Liver (tissue), 9 donors: Measurements from ENCODE around the gene SLU7. TPM values are rescaled to one million over a fixed set of nuclear protein-coding genes. Genes with fewer than 3 reads are reported as not detected.

Experiments used
- DNase-seq: peaks from one replicate; pipeline ENCODE4 v3.0.0-alpha.2; 2017; ENCODE audit warnings: low spot score
- H3K27ac ChIP-seq, 2 donors: one replicate each; pipeline ENCODE4 v1.7.0; 2013; ENCODE audit warnings: inconsistent platforms in 2 of 2, low read length in 2 of 2, control low read depth in 1 of 2, low read depth in 1 of 2, mild to moderate bottlenecking in 1 of 2
- H3K27me3 ChIP-seq, 4 donors: one replicate each; pipeline versions ENCODE4 v1.6.1 to v1.7.0; 2013; ENCODE audit warnings: low read length in 3 of 4, inconsistent platforms in 1 of 4, mild to moderate bottlenecking in 1 of 4, moderate library complexity in 1 of 4; ENCODE audit not compliant: control insufficient read depth in 4 of 4, insufficient read depth in 4 of 4
- H3K36me3 ChIP-seq, 4 donors: one replicate each; pipeline versions ENCODE4 v1.6.1 to v1.7.0; 2013; ENCODE audit warnings: low read length in 3 of 4, mild to moderate bottlenecking in 3 of 4, low read depth in 1 of 4, moderate library complexity in 1 of 4; ENCODE audit not compliant: control insufficient read depth in 4 of 4, insufficient read depth in 3 of 4
- H3K4me1 ChIP-seq, 4 donors: one replicate each; pipeline versions ENCODE4 v1.6.1 to v1.7.0; 2013; ENCODE audit warnings: low read length in 3 of 4, mild to moderate bottlenecking in 3 of 4, moderate library complexity in 1 of 4; ENCODE audit not compliant: control insufficient read depth in 4 of 4, insufficient read depth in 4 of 4
- H3K4me3 ChIP-seq, 3 donors: one replicate each; pipeline versions ENCODE4 v1.6.1 to v1.7.0; 2013; ENCODE audit warnings: low read length in 3 of 3, control low read depth in 1 of 3, low read depth in 1 of 3, mild to moderate bottlenecking in 1 of 3
- H3K9ac ChIP-seq, 2 donors: one replicate each; pipeline ENCODE4 v1.7.0; 2013; ENCODE audit warnings: low read length in 2 of 2, mild to moderate bottlenecking in 2 of 2, moderate library complexity in 2 of 2, control low read depth in 1 of 2, low read depth in 1 of 2
- H3K9me3 ChIP-seq, 4 donors: one replicate each; pipeline versions ENCODE4 v1.6.1 to v1.7.0; 2013; ENCODE audit warnings: low read length in 3 of 4; ENCODE audit not compliant: control insufficient read depth in 4 of 4
- EGR1 ChIP-seq, 2 donors: IDR thresholded peaks; 2 replicates each; pipeline ENCODE4 v1.6.1; 2016 to 2018; ENCODE audit warnings: antibody characterized with exemption in 2 of 2, low read depth in 2 of 2
- FOXA1 ChIP-seq: IDR thresholded peaks from 2 replicates; pipeline ENCODE4 v1.6.1; 2016; ENCODE audit warnings: antibody characterized with exemption
- FOXA2 ChIP-seq: IDR thresholded peaks from 2 replicates; pipeline ENCODE4 v1.6.1; 2016; ENCODE audit warnings: antibody characterized with exemption
- GABPA ChIP-seq, 2 donors: IDR thresholded peaks in 1 of 2; conservative IDR thresholded peaks in 1 of 2; 2 replicates each; pipeline ENCODE4 v1.6.1; 2016; ENCODE audit warnings: antibody characterized with exemption in 2 of 2, mild to moderate bottlenecking in 1 of 2, moderate library complexity in 1 of 2
- HNF4A ChIP-seq, 2 donors: conservative IDR thresholded peaks; 2 replicates each; pipeline ENCODE4 v1.6.1; 2016; ENCODE audit warnings: antibody characterized with exemption in 2 of 2, mild to moderate bottlenecking in 2 of 2
- HNF4G ChIP-seq: IDR thresholded peaks from 2 replicates; pipeline ENCODE4 v1.6.1; 2016; ENCODE audit warnings: antibody characterized with exemption
- JUND ChIP-seq, 2 donors: IDR thresholded peaks; 2 replicates each; pipeline ENCODE4 v1.6.1; 2016; ENCODE audit warnings: antibody characterized with exemption in 2 of 2
- NR2F2 ChIP-seq: IDR thresholded peaks from 2 replicates; pipeline ENCODE4 v1.6.1; 2016; ENCODE audit warnings: antibody characterized with exemption
- RAD21 ChIP-seq, 2 donors: IDR thresholded peaks; 2 replicates each; pipeline ENCODE4 v1.6.1; 2016; ENCODE audit warnings: antibody characterized with exemption in 2 of 2, mild to moderate bottlenecking in 2 of 2
- RXRA ChIP-seq, 2 donors: IDR thresholded peaks; 2 replicates each; pipeline ENCODE4 v1.6.1; 2017 to 2018; ENCODE audit warnings: antibody characterized with exemption in 2 of 2, mild to moderate bottlenecking in 1 of 2
- SP1 ChIP-seq: IDR thresholded peaks from 2 replicates; pipeline ENCODE4 v1.6.1; 2018; ENCODE audit warnings: antibody characterized with exemption, mild to moderate bottlenecking
- YY1 ChIP-seq: IDR thresholded peaks from 2 replicates; pipeline ENCODE4 v1.6.1; 2016; ENCODE audit warnings: antibody characterized with exemption, mild to moderate bottlenecking
- WGBS: extraction: QIAGEN DNeasy Blood & Tissue Kit; methylation state at CpG from one replicate; pipeline ENCODE4 v1.1.7; 2013; 5-methylcytosine and 5-hydroxymethylcytosine counted together
- polyA plus RNA-seq, 2 donors: library from polyadenylated mRNA; stranded (reverse) in 1 of 2; unstranded in 1 of 2; fragments of 200-250 nt in 1 of 2; fragments of >200 nt in 1 of 2; fragmentation: Nextera tagmentation in 1 of 2; extraction: Ambion mirVana in 1 of 2; gene quantifications; one replicate each; pipeline versions ENCODE4 v1.2.1 to v1.2.3, GENCODE V29; 2013 to 2015
- total RNA-seq, 2 donors: library from RNA; depleted of rRNA; stranded (reverse); fragments of >200 nt; gene quantifications; one replicate each; pipeline ENCODE4 v1.2.3, GENCODE V29; 2014
- TF ChIP-seq, protein P1 (sequence below): IDR thresholded peaks from 2 replicates; pipeline ENCODE4 v1.6.1; 2016; ENCODE audit warnings: antibody characterized with exemption
- TF ChIP-seq, protein P2 (sequence below): IDR thresholded peaks from 2 replicates; pipeline ENCODE4 v1.6.1; 2016; ENCODE audit warnings: antibody characterized with exemption
- TF ChIP-seq, protein P3 (sequence below): IDR thresholded peaks from 2 replicates; pipeline ENCODE4 v1.6.1; 2016; ENCODE audit warnings: antibody characterized with exemption, mild to moderate bottlenecking
- TF ChIP-seq, protein P4 (sequence below): IDR thresholded peaks from 2 replicates; pipeline ENCODE4 v1.6.1; 2016; ENCODE audit warnings: antibody characterized with exemption
- donor health status: healthy.
- donor health status: healthy.
- donor health status: healthy.
- donor health status: healthy.
- donor health status: healthy.

The SLU7 gene
- total and polyA plus RNA-seq, 4 donors = 7.1 to 21.8 (median 17.6) TPM

DNA sequence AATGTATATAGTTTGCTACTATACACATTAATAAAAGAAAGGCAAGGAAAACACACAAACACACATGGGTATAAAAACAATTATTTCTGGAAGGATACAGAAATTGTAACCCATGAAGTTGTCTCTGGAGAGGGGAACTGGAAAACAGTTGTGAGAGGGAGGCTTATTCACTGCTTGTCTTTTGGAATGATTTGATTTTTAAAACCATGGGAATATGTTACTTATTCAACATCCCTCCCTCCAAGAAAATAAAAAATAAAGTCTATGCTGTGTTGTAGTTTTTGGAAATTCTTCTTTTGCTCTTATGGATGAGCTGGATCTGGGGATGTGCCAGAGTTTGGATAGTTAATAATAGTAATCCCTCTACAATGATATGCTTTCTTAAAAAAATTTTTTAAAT is 42.5 kb downstream of the SLU7 start:
- Histone ChIP-seq H3K36me3 (no peaks in the 10 kb centered on the region), H3K4me3 (no peak overlapping the region), H3K4me1 (no peaks in the 10 kb centered on the region), H3K27ac (no peak overlapping the region), H3K9ac (no peak overlapping the region), H3K27me3 (peaks cover 0 to 8% (median 0%) of the 10 kb centered on the region in 4 donors), H3K9me3 (no peaks in the 10 kb centered on the region)
- TF ChIP-seq RXRA (IDR thresholded peaks at IDR 0.05) = no peak
- TF ChIP-seq, protein P1, sequence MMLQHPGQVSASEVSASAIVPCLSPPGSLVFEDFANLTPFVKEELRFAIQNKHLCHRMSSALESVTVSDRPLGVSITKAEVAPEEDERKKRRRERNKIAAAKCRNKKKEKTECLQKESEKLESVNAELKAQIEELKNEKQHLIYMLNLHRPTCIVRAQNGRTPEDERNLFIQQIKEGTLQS = no peak
- TF ChIP-seq SP1 = no peak
- no peak for TF ChIP-seq GABPA (IDR thresholded peaks at IDR 0.05 in 1 of 2, conservative IDR thresholded peaks at IDR 0.05 in 1 of 2)
- TF ChIP-seq FOXA1 = no peak
- no peak for TF ChIP-seq HNF4G
- TF ChIP-seq, protein P2, sequence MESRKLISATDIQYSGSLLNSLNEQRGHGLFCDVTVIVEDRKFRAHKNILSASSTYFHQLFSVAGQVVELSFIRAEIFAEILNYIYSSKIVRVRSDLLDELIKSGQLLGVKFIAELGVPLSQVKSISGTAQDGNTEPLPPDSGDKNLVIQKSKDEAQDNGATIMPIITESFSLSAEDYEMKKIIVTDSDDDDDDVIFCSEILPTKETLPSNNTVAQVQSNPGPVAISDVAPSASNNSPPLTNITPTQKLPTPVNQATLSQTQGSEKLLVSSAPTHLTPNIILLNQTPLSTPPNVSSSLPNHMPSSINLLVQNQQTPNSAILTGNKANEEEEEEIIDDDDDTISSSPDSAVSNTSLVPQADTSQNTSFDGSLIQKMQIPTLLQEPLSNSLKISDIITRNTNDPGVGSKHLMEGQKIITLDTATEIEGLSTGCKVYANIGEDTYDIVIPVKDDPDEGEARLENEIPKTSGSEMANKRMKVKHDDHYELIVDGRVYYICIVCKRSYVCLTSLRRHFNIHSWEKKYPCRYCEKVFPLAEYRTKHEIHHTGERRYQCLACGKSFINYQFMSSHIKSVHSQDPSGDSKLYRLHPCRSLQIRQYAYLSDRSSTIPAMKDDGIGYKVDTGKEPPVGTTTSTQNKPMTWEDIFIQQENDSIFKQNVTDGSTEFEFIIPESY = no peak
- no peak for TF ChIP-seq FOXA2
- no peak for DNase-seq

DNA sequence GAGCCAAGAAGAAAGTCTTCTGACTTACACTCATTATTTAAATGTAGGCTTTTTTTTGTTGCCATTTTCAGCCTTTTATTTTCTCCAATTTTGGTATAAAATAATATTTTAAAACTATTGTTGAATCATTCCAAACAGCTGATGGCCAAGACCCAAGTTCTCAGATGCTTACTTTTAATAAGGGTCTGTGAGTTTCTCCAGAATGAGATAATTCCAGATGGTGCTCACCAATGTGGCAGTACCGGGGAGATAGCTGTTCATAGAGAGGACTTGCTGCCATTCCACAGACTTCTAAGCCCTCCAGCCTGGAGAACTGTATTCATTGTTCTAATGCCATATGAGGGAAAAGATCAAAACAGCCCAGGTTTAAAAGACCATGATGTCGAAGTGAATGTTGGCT is 43.2 kb downstream of the SLU7 start:
- Histone ChIP-seq H3K27ac (no peak overlapping the region), H3K27me3 (peaks cover 0 to 8% (median 0%) of the 10 kb centered on the region in 4 donors)
- no peak for TF ChIP-seq NR2F2
- TF ChIP-seq, protein P1 = no peak
- no peak for TF ChIP-seq EGR1 (IDR thresholded peaks at IDR 0.05; ENCODE audit: low read depth in 2 of 2)

DNA sequence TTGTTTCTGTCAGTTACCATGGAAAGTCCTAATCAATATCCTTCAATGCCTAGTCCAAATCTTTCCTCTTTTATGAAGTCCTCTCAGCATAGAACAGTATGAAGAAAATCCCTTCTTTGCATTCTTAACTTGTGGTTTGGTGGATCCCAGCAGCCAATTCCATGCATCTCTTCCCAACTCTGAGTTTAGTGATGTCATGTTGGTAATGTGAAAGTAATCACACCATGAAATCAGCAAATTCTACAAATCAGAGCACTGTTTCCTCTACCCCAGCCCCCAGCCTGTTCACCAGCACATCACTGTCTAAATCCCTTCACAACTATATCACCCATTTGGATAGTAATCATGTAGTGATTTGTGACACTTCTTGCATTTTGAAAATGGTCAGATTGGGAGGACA is 43.7 kb downstream of the SLU7 start:
- Histone ChIP-seq H3K4me1 (peaks cover 0 to under 1% (median 0%) of the 10 kb centered on the region in 4 donors), H3K27ac (no peak overlapping the region), H3K4me3 (no peak overlapping the region), H3K9ac (no peak overlapping the region), H3K36me3 (no peaks in the 10 kb centered on the region), H3K9me3 (no peaks in the 10 kb centered on the region), H3K27me3 (peaks cover 0 to 8% (median 0%) of the 10 kb centered on the region in 4 donors)
- DNase-seq = no peak
- TF ChIP-seq RAD21 (IDR thresholded peaks at IDR 0.05) = no peak
- no peak for TF ChIP-seq GABPA (IDR thresholded peaks at IDR 0.05 in 1 of 2, conservative IDR thresholded peaks at IDR 0.05 in 1 of 2)
- no peak for TF ChIP-seq FOXA2
- TF ChIP-seq, protein P3, sequence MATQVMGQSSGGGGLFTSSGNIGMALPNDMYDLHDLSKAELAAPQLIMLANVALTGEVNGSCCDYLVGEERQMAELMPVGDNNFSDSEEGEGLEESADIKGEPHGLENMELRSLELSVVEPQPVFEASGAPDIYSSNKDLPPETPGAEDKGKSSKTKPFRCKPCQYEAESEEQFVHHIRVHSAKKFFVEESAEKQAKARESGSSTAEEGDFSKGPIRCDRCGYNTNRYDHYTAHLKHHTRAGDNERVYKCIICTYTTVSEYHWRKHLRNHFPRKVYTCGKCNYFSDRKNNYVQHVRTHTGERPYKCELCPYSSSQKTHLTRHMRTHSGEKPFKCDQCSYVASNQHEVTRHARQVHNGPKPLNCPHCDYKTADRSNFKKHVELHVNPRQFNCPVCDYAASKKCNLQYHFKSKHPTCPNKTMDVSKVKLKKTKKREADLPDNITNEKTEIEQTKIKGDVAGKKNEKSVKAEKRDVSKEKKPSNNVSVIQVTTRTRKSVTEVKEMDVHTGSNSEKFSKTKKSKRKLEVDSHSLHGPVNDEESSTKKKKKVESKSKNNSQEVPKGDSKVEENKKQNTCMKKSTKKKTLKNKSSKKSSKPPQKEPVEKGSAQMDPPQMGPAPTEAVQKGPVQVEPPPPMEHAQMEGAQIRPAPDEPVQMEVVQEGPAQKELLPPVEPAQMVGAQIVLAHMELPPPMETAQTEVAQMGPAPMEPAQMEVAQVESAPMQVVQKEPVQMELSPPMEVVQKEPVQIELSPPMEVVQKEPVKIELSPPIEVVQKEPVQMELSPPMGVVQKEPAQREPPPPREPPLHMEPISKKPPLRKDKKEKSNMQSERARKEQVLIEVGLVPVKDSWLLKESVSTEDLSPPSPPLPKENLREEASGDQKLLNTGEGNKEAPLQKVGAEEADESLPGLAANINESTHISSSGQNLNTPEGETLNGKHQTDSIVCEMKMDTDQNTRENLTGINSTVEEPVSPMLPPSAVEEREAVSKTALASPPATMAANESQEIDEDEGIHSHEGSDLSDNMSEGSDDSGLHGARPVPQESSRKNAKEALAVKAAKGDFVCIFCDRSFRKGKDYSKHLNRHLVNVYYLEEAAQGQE = no peak
- TF ChIP-seq, protein P1 = no peak
- no peak for TF ChIP-seq YY1
- TF ChIP-seq, protein P2 = no peak
- TF ChIP-seq HNF4A (conservative IDR thresholded peaks at IDR 0.05) = no peak
- TF ChIP-seq, protein P4, sequence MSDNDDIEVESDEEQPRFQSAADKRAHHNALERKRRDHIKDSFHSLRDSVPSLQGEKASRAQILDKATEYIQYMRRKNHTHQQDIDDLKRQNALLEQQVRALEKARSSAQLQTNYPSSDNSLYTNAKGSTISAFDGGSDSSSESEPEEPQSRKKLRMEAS = no peak
- no peak for TF ChIP-seq EGR1 (IDR thresholded peaks at IDR 0.05; ENCODE audit: low read depth in 2 of 2)
- no peak for TF ChIP-seq JUND (IDR thresholded peaks at IDR 0.05)
- TF ChIP-seq SP1 = no peak
- TF ChIP-seq HNF4G = no peak

More for the DNA sequence above, 43.2 kb downstream of the SLU7 start:
- Histone ChIP-seq H3K4me1 (no peaks in the 10 kb centered on the region), H3K9me3 (no peaks in the 10 kb centered on the region), H3K9ac (no peak overlapping the region), H3K4me3 (no peak overlapping the region), H3K36me3 (no peaks in the 10 kb centered on the region)
- 83% methylated on average over 2 of the region's 2 CpGs for WGBS
- no peak for DNase-seq
